ENCODE data around the gene PLCL1. TPM values are rescaled to one million over a fixed set of nuclear protein-coding genes. Genes with fewer than 3 reads are reported as not detected.

Gene PLCL1
- total and polyA plus RNA-seq, 8 donors: 0.93 to 28.7 (median 3.1) TPM

DNA sequence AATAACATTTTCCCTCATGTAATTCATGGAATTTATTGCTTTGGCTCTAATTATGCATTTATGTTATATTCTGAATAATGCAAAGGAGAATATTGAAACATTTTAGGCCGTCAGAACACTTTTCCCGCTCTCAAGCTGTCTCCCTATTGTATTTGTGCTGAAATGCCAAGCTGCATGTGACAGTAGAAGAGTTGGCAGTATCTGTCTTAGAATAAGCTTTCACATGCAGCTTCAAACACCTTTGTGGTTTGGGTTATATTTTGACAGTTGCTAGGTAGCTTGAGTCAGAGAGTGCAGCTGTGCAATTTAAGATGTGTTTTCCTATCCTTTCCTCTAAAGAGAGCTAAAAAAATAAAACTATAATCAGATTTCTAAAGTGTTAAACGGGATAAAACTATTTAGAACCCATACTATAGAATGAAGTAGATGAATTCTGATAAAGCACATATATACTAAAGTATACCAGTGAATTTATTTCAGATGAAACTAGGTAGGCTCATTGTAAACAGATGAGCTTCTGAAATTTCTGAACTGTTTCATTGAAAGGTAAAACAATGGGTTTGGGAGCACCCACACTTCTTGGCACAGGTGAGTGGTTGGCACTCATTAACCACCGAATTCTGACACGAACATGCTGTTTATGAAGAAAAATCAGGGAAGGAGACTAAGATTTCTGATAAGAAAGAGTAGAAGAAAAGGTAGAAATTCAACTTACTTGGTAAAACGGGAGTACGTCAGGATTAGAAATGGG is 43.4 kb downstream of the PLCL1 start:
- intact Hi-C loops (cut with DNase I; ENCODE audit: low total_unique reads): no loop called here
- no peaks in the 10 kb centered on the region for H3K9me3 ChIP-seq
- no peaks in the 10 kb centered on the region for H3K36me3 ChIP-seq
- no peak for TF ChIP-seq EP300 (IDR thresholded peaks at IDR 0.05)
- no peak for TF ChIP-seq POLR2A (IDR thresholded peaks at IDR 0.05)
- TF ChIP-seq POLR2AphosphoS5 (IDR thresholded peaks at IDR 0.05): no peak
- TF ChIP-seq, protein P1, sequence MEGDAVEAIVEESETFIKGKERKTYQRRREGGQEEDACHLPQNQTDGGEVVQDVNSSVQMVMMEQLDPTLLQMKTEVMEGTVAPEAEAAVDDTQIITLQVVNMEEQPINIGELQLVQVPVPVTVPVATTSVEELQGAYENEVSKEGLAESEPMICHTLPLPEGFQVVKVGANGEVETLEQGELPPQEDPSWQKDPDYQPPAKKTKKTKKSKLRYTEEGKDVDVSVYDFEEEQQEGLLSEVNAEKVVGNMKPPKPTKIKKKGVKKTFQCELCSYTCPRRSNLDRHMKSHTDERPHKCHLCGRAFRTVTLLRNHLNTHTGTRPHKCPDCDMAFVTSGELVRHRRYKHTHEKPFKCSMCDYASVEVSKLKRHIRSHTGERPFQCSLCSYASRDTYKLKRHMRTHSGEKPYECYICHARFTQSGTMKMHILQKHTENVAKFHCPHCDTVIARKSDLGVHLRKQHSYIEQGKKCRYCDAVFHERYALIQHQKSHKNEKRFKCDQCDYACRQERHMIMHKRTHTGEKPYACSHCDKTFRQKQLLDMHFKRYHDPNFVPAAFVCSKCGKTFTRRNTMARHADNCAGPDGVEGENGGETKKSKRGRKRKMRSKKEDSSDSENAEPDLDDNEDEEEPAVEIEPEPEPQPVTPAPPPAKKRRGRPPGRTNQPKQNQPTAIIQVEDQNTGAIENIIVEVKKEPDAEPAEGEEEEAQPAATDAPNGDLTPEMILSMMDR (IDR thresholded peaks at IDR 0.05): no peak
- H3K4me3 ChIP-seq: no peak overlapping the region
- 66 to 81% (median 76%) methylated on average over 7 of the region's 7 CpGs for WGBS, 5 donors
- DNase-seq: peak in 1 of 2 donors; percentile 41
- H3K27ac ChIP-seq: no peak overlapping the region
- peaks cover 0 to 8% (median 6%) of the 10 kb centered on the region in 4 donors for H3K4me1 ChIP-seq
- H3K27me3 ChIP-seq: no peaks in the 10 kb centered on the region

DNA sequence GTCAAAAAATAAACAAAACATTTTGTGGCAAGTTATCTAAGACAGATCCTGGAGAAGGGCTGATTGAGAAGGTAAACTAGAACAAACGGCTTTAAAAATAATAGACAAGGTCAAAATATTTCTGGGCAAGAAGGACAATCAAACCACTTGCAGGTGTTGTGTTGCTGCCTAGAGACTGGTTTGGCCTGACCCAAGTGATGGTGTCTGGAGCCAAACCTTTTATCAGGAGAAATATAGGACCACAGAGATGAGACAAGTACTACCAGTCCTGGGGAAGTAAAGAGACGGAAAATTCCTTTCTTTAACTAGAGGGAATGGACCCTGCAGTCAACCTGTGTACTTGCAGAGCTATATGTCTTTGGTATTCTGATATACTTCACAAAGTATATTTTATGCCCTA is 44.2 kb downstream of the PLCL1 start:
- peaks cover 0 to 8% (median 6%) of the 10 kb centered on the region in 4 donors for H3K4me1 ChIP-seq
- H3K36me3 ChIP-seq: no peaks in the 10 kb centered on the region
- H3K27ac ChIP-seq: no peak overlapping the region
- DNase-seq: no peak
- H3K9me3 ChIP-seq: no peaks in the 10 kb centered on the region
- TF ChIP-seq POLR2AphosphoS5 (IDR thresholded peaks at IDR 0.05): no peak
- TF ChIP-seq EP300 (IDR thresholded peaks at IDR 0.05): no peak
- TF ChIP-seq, protein P1 (IDR thresholded peaks at IDR 0.05): no peak
- TF ChIP-seq POLR2A (IDR thresholded peaks at IDR 0.05): no peak
- H3K4me3 ChIP-seq: no peak overlapping the region
- WGBS, 5 donors: 61 to 80% (median 66%) methylated on average over 2 of the region's 2 CpGs
- intact Hi-C loops (cut with DNase I; ENCODE audit: low total_unique reads): no loop called here
- no peaks in the 10 kb centered on the region for H3K27me3 ChIP-seq

DNA sequence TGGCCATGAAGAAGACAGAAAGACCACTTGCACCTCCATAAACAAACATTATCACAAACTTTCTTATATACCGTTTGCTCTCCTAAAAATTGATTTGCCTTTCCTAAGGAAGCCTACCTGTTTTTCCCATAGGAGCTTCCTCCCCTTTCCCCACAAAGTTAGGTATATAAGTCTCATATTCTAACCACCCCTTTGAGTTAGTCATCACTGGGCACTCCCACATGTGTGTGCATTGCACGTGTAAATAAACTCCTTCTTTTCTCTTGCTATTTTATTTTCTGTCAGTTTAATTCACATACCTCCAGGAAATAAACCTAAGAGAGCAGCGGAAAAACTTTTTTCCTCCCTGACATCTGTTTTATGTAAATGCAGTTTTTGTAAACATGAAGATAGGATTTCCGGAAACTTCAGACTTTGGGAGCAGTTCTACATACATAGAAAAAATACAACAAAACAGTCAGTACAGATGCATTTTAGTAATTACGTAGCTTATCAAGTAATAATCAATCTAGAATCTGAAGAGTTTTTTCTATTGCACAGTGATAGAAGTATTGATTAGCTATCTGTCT is 46.6 kb downstream of the PLCL1 start:
- H3K4me1 ChIP-seq: peaks cover 0 to 8% (median 6%) of the 10 kb centered on the region in 4 donors
- no peak overlapping the region for H3K4me3 ChIP-seq
- TF ChIP-seq EP300 (IDR thresholded peaks at IDR 0.05) (no peak), POLR2A (IDR thresholded peaks at IDR 0.05) (no peak), POLR2AphosphoS5 (IDR thresholded peaks at IDR 0.05) (no peak)
- TF ChIP-seq, protein P1 (IDR thresholded peaks at IDR 0.05): no peak
- intact Hi-C loops (cut with DNase I; ENCODE audit: low total_unique reads): no loop called here
- 61 to 66% (median 63%) methylated on average over 5 of the region's 5 CpGs for WGBS, 5 donors
- H3K36me3 ChIP-seq: no peaks in the 10 kb centered on the region
- no peak overlapping the region for H3K27ac ChIP-seq
- DNase-seq: no peak
- H3K27me3 ChIP-seq: no peaks in the 10 kb centered on the region
- no peaks in the 10 kb centered on the region for H3K9me3 ChIP-seq

DNA sequence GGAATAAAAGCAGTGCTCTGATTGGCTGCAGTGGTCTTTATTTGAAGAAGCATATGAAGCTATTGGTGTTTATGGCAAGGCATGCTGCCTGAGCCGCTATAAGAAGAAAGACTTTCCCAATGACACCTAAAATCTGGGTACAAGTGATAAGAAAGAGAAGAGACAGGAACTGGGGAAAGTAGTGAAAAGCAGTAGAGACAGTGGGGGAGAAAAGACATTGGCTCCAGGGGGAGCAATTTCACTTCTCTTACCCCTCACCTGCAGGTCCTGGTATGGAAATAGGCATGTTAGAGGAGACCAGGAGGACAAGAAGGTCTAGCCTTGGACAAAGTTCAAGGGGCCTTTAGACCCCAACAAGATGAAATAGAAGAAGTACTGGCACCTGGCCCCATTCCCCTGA is 47.1 kb downstream of the PLCL1 start:
- whole genome bisulfite sequencing, 5 donors: 78 to 92% (median 87%) methylated on average over 1 of the region's 1 CpG
- H3K4me1 ChIP-seq: peaks cover 0 to 8% (median 6%) of the 10 kb centered on the region in 4 donors
- no peaks in the 10 kb centered on the region for H3K27me3 ChIP-seq
- no peaks in the 10 kb centered on the region for H3K36me3 ChIP-seq
- intact Hi-C loops (cut with DNase I; ENCODE audit: low total_unique reads): no loop called here
- no peaks in the 10 kb centered on the region for H3K9me3 ChIP-seq
- TF ChIP-seq, protein P1 (IDR thresholded peaks at IDR 0.05): peak in 1 of 7 experiments; percentile 6
- no peak for TF ChIP-seq EP300 (IDR thresholded peaks at IDR 0.05)
- H3K27ac ChIP-seq: no peak overlapping the region
- DNase-seq: no peak
- no peak overlapping the region for H3K4me3 ChIP-seq
